RWPE2 (cell line): ENCODE measurements around the gene PDZD8.
A peak's percentile ranks its signal among the peaks of the same experiment; 100 is the strongest.
"Not testable (repeated sequence)": the region's sequence is repeated elsewhere in the genome, so short reads cannot be mapped to it uniquely, and the experiment has no call there.

Source experiments
- ATAC-seq: fragments of 200-7000 bp; cut with Tn5 transposase; 3 replicates; pipeline ENCODE4 v1.9.1; 2021; ENCODE audit warnings: low read depth
- DNase-seq: peaks from one replicate; pipeline ENCODE4 v3.0.0-alpha.2; 2020; ENCODE audit warnings: low spot score
- H3K27ac ChIP-seq: fragments of 450-650 bp; 2 replicates; pipeline ENCODE4 v1.5.1; 2017; ENCODE audit warnings: mild to moderate bottlenecking; ENCODE audit not compliant: poor library complexity, severe bottlenecking
- H3K27me3 ChIP-seq: fragments of 250-450 bp; sonication (Bioruptor Pico); 2 replicates; pipeline ENCODE4 v1.5.1; 2021; ENCODE audit warnings: mild to moderate bottlenecking, moderate library complexity; ENCODE audit not compliant: insufficient read depth, poor library complexity, severe bottlenecking
- H3K36me3 ChIP-seq: fragments of 250-450 bp; sonication (Bioruptor Pico); 2 replicates; pipeline ENCODE4 v1.5.1; 2020; ENCODE audit warnings: low read depth, mild to moderate bottlenecking, moderate library complexity
- H3K4me1 ChIP-seq: fragments of 250-450 bp; sonication (Bioruptor Pico); 2 replicates; pipeline ENCODE4 v1.5.1; 2021; ENCODE audit warnings: mild to moderate bottlenecking, moderate library complexity; ENCODE audit not compliant: insufficient read depth, poor library complexity, severe bottlenecking
- H3K4me3 ChIP-seq: fragments of 250-450 bp; sonication (Bioruptor Pico); 2 replicates; pipeline ENCODE4 v1.5.1; 2021; ENCODE audit warnings: mild to moderate bottlenecking, moderate library complexity; ENCODE audit not compliant: severe bottlenecking
- H3K9me3 ChIP-seq: fragments of 250-450 bp; sonication (Bioruptor Pico); 2 replicates; pipeline ENCODE4 v1.5.1; 2021; ENCODE audit warnings: mild to moderate bottlenecking, moderate library complexity; ENCODE audit not compliant: severe bottlenecking
- TF ChIP-seq, protein P1 (sequence below): fragments of 450-650 bp; IDR thresholded peaks from one replicate; pipeline ENCODE4 v1.5.1; 2017; ENCODE audit warnings: mild to moderate bottlenecking, moderate library complexity; ENCODE audit not compliant: poor library complexity, severe bottlenecking

The PDZD8 gene

GRCh38 chr10:117240621-117241529, 134.4 kb downstream of the PDZD8 start, which contains the start of gene SLC18A2:
TSS of gene SLC18A2 (plus strand) at chr10:117241114. CDS start at chr10:117241694, 580 bp downstream.
- H3K27me3 ChIP-seq, result peaks cover 44% of the 10 kb centered on the region
- TF ChIP-seq, protein P1, sequence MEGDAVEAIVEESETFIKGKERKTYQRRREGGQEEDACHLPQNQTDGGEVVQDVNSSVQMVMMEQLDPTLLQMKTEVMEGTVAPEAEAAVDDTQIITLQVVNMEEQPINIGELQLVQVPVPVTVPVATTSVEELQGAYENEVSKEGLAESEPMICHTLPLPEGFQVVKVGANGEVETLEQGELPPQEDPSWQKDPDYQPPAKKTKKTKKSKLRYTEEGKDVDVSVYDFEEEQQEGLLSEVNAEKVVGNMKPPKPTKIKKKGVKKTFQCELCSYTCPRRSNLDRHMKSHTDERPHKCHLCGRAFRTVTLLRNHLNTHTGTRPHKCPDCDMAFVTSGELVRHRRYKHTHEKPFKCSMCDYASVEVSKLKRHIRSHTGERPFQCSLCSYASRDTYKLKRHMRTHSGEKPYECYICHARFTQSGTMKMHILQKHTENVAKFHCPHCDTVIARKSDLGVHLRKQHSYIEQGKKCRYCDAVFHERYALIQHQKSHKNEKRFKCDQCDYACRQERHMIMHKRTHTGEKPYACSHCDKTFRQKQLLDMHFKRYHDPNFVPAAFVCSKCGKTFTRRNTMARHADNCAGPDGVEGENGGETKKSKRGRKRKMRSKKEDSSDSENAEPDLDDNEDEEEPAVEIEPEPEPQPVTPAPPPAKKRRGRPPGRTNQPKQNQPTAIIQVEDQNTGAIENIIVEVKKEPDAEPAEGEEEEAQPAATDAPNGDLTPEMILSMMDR, result no peak
- H3K4me3 ChIP-seq, result peak within 1 kb of the TSS; percentile 21
- no peak within 1 kb of the TSS for H3K27ac ChIP-seq
- ATAC-seq (no peak), DNase-seq (no peak)
- H3K9me3 ChIP-seq, result no peaks in the 10 kb centered on the region
- no peaks in the 10 kb centered on the region for H3K36me3 ChIP-seq
- no peaks in the 10 kb centered on the region for H3K4me1 ChIP-seq

- ATAC-seq (no peak), DNase-seq (no peak)
- no peaks in the 10 kb centered on the region for H3K36me3 ChIP-seq
- H3K4me3 ChIP-seq, result no peak overlapping the region
- peaks cover 44% of the 10 kb centered on the region for H3K27me3 ChIP-seq
- H3K4me1 ChIP-seq, result no peaks in the 10 kb centered on the region
- H3K9me3 ChIP-seq, result no peaks in the 10 kb centered on the region
- H3K27ac ChIP-seq, result no peak overlapping the region
- TF ChIP-seq, protein P1, result no peak
Measured at GRCh38 chr10:117239721-117240620, 135.3 kb downstream of the PDZD8 start.

GRCh38 chr10:117239051-117239450, 136.2 kb downstream of the PDZD8 start:
- Histone ChIP-seq H3K27me3 (peaks cover 44% of the 10 kb centered on the region), H3K36me3 (no peaks in the 10 kb centered on the region), H3K4me1 (no peaks in the 10 kb centered on the region), H3K27ac (no peak overlapping the region), H3K4me3 (no peak overlapping the region), H3K9me3 (no peaks in the 10 kb centered on the region)
- ATAC-seq (no peak), DNase-seq (no peak)
- TF ChIP-seq, protein P1, result no peak

DNA sequence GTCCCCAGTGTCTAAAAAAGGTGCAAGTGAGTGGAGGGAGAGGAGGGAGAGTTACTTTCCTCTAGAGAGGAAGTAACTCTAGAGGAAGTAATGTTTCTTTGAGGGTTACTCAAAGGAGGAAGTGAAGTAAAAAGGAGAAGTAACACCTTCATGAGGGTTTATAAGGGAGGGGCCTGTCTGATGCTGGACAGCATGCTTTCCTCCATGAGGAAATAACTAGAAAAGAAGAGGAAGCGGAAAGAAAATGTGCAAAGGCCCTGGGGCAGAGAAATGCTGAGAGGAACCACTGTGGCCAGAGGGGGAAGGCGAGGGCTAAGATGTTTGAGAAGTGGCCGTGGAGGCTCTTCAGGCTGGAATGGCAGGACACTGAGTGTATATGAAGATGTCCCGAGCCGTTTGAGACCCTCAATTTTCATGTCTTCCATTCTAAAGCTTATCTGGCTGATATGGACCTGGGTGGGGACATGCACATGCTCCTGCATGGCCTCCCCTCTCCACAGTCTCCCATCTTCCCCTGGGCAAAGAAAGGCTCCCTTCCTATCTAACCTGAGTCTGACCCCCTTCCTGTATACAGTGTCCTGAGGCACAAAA, 137.7 kb downstream of the PDZD8 start:
- Histone ChIP-seq H3K9me3 (no peaks in the 10 kb centered on the region), H3K4me3 (no peak overlapping the region), H3K27ac (no peak overlapping the region), H3K27me3 (peaks cover 34% of the 10 kb centered on the region), H3K36me3 (no peaks in the 10 kb centered on the region), H3K4me1 (no peaks in the 10 kb centered on the region)
- TF ChIP-seq, protein P1, result no peak
- no peak for DNase-seq
- ATAC-seq, result no peak

- not testable (repeated sequence) for H3K4me3 ChIP-seq, H3K27ac ChIP-seq, H3K9me3 ChIP-seq, H3K4me1 ChIP-seq, ATAC-seq, DNase-seq, H3K36me3 ChIP-seq
- peaks cover 14% of the 10 kb centered on the region for H3K27me3 ChIP-seq
Measured at GRCh38 chr10:117230107-117230506, 145.1 kb downstream of the PDZD8 start.
